SK-N-MC (cell line): ENCODE measurements around the gene ZNF227.

Source experiments
- EZH2 ChIP-seq: fragments of 200-600 bp; sonication (generic); IDR thresholded peaks from one replicate; pipeline ENCODE4 v1.6.1; 2017; ENCODE audit warnings: antibody characterized with exemption
- POLR2AphosphoS5 ChIP-seq: IDR thresholded peaks from 2 replicates; pipeline ENCODE4 v1.6.1; 2012; ENCODE audit warnings: mild to moderate bottlenecking, low read depth, low read length, borderline replicate concordance

GRCh38 chr19:44202470-44202869 lies 9.9 kb upstream of the ZNF227 start:
- no peak for TF ChIP-seq POLR2AphosphoS5
- TF ChIP-seq EZH2: no peak
